Transverse colon (tissue), 4 donors: ENCODE data around the gene GDNF. TPM values are rescaled to one million over a fixed set of nuclear protein-coding genes. Genes with fewer than 3 reads are reported as not detected.

Experiments
- DNase-seq: peaks from one replicate; pipeline ENCODE4 v3.0.0-alpha.2; 2019
- H3K27ac ChIP-seq, 4 donors: fragments of 200-600 bp; sonication (generic); 2 replicates each; pipeline ENCODE4 v1.5.1; 2016 to 2018; ENCODE audit warnings: inconsistent platforms in 4 of 4
- H3K27me3 ChIP-seq: fragments of 200-600 bp; sonication (generic); 2 replicates; pipeline ENCODE4 v1.5.1; 2017; ENCODE audit warnings: inconsistent platforms
- H3K36me3 ChIP-seq, 4 donors: fragments of 200-600 bp; sonication (generic); 2 replicates each; pipeline ENCODE4 v1.5.1; 2017 to 2019; ENCODE audit warnings: inconsistent platforms in 4 of 4
- H3K4me1 ChIP-seq, 4 donors: fragments of 200-600 bp; sonication (generic); 2 replicates each; pipeline ENCODE4 v1.5.1; 2017 to 2020; ENCODE audit warnings: inconsistent platforms in 4 of 4
- H3K4me3 ChIP-seq, 4 donors: fragments of 200-600 bp; sonication (generic); 1 replicate in 1 of 4; 2 replicates in 3 of 4; pipeline versions ENCODE4 v1.5.1 to v1.6.1; 2017 to 2019; ENCODE audit warnings: inconsistent platforms in 4 of 4
- H3K9me3 ChIP-seq, 2 donors: fragments of 200-600 bp; sonication (generic); 2 replicates each; pipeline ENCODE4 v1.5.1; 2017 to 2019; ENCODE audit warnings: inconsistent platforms in 2 of 2
- CTCF ChIP-seq, 5 experiments: fragments of 200-600 bp in 3 of 5; fragments of 450-650 bp in 2 of 5; sonication (generic) in 3 of 5; IDR thresholded peaks; 1 replicate in 2 of 5; 2 replicates in 3 of 5; pipeline ENCODE4 v1.5.1; 2016 to 2017; ENCODE audit warnings: antibody characterized with exemption in 5 of 5, inconsistent platforms in 3 of 5, mild to moderate bottlenecking in 2 of 5, moderate library complexity in 1 of 5
- EP300 ChIP-seq: sonication (generic); formaldehyde crosslinking; IDR thresholded peaks from one replicate; pipeline ENCODE4 v1.6.1; 2017; ENCODE audit warnings: antibody characterized with exemption, low read depth
- POLR2A ChIP-seq: fragments of 450-650 bp; IDR thresholded peaks from one replicate; pipeline ENCODE4 v1.6.1; 2016; ENCODE audit warnings: antibody characterized with exemption, mild to moderate bottlenecking, moderate library complexity
- POLR2AphosphoS5 ChIP-seq, 3 donors: sonication (generic); formaldehyde crosslinking; IDR thresholded peaks; one replicate each; pipeline ENCODE4 v1.6.1; 2016; ENCODE audit warnings: antibody characterized with exemption in 3 of 3
- WGBS, 2 donors: methylation state at CpG; one replicate each; pipeline ENCODE4 v1.1.5; 2018; ENCODE audit warnings: low coverage in 1 of 2; 5-methylcytosine and 5-hydroxymethylcytosine counted together
- in situ Hi-C, 4 donors: fragments of 200-750 bp; cut with MboI; loops; one replicate each; pipeline versions ENCODE4 v1.15.0 to v1.15.1; 2017; ENCODE audit warnings: low sequenced_read_pairs in 3 of 4, low pct_ligation_motif_present in 1 of 4, low pct_unique_long_range_greater_than_20kb in 1 of 4
- intact Hi-C: fragments of 100-400 bp; cut with DNase I; formaldehyde crosslinking; loops from one replicate; pipeline ENCODE4 v1.15.1; 2023; ENCODE audit warnings: low total_unique reads
- total RNA-seq, 4 donors: library from RNA; depleted of rRNA; stranded (reverse); fragments of >200 nt; gene quantifications; one replicate each; pipeline ENCODE4 v1.1.0, GENCODE V29; 2016

Gene GDNF
- total RNA-seq, 4 donors from 2014 or later: 0.80 to 2.4 (median 1.8) TPM

GRCh38 chr5:37881359-37881758, 41.5 kb upstream of the GDNF start:
- H3K4me3 ChIP-seq: no peak overlapping the region
- no peaks in the 10 kb centered on the region for H3K9me3 ChIP-seq
- H3K4me1 ChIP-seq: peaks cover 0 to 3% (median 0%) of the 10 kb centered on the region in 4 donors
- intact Hi-C loops: no loop called here
- WGBS, 2 donors: 67 to 73% methylated on average over 3 of the region's 3 CpGs
- DNase-seq: no peak
- H3K36me3 ChIP-seq: no peaks in the 10 kb centered on the region
- TF ChIP-seq CTCF (IDR thresholded peaks at IDR 0.05): no peak
- no peak for TF ChIP-seq POLR2A
- H3K27ac ChIP-seq: no peak overlapping the region
- in situ Hi-C loops: no loop called here
- H3K27me3 ChIP-seq: no peaks in the 10 kb centered on the region

- in situ Hi-C loops (no loop called here), intact Hi-C loops (no loop called here)
- H3K36me3 ChIP-seq: no peaks in the 10 kb centered on the region
- no peaks in the 10 kb centered on the region for H3K4me1 ChIP-seq
- no peak overlapping the region for H3K27ac ChIP-seq
- no peak for DNase-seq
- no peak overlapping the region for H3K4me3 ChIP-seq
- TF ChIP-seq CTCF (IDR thresholded peaks at IDR 0.05): no peak
- no peak for TF ChIP-seq EP300
- TF ChIP-seq POLR2AphosphoS5 (IDR thresholded peaks at IDR 0.05): no peak
- no peak for TF ChIP-seq POLR2A
- no peaks in the 10 kb centered on the region for H3K27me3 ChIP-seq
- 65 to 85% methylated on average over 3 of the region's 3 CpGs for WGBS, 2 donors
- H3K9me3 ChIP-seq: no peaks in the 10 kb centered on the region
These were observed 37.1 kb upstream of the GDNF start for GRCh38 chr5:37876943-37877342.

- Histone ChIP-seq H3K27ac (no peak overlapping the region), H3K27me3 (no peaks in the 10 kb centered on the region), H3K36me3 (no peaks in the 10 kb centered on the region), H3K4me3 (no peak overlapping the region), H3K4me1 (no peaks in the 10 kb centered on the region), H3K9me3 (no peaks in the 10 kb centered on the region)
- no peak for DNase-seq
- in situ Hi-C loops: no loop called here
- TF ChIP-seq EP300 (no peak), CTCF (IDR thresholded peaks at IDR 0.05) (no peak), POLR2A (no peak), POLR2AphosphoS5 (IDR thresholded peaks at IDR 0.05) (no peak)
- intact Hi-C loops: no loop called here
- 76 to 80% methylated on average over 1 of the region's 1 CpG for WGBS, 2 donors
These were observed 36.4 kb upstream of the GDNF start for GRCh38 chr5:37876245-37876644.

- WGBS, 2 donors: 72 to 73% methylated on average over 2 to 6 of the region's 6 CpGs
- no peak for TF ChIP-seq POLR2A
- TF ChIP-seq CTCF (IDR thresholded peaks at IDR 0.05): no peak
- TF ChIP-seq EP300: no peak
- TF ChIP-seq POLR2AphosphoS5 (IDR thresholded peaks at IDR 0.05): no peak
- Histone ChIP-seq H3K27me3 (no peaks in the 10 kb centered on the region), H3K36me3 (no peaks in the 10 kb centered on the region), H3K9me3 (no peaks in the 10 kb centered on the region), H3K4me1 (no peaks in the 10 kb centered on the region), H3K27ac (no peak overlapping the region), H3K4me3 (no peak overlapping the region)
- intact Hi-C loops (no loop called here), in situ Hi-C loops (no loop called here)
- no peak for DNase-seq
These were observed 35.4 kb upstream of the GDNF start for GRCh38 chr5:37875051-37875787.
